Choroid plexus epithelial cell (primary cell): Measurements from ENCODE around the gene AUTS2.

ENCODE experiments used
- DNase-seq: peaks from one replicate; pipeline ENCODE4 v3.0.0-alpha.2; 2010; ENCODE audit warnings: low read depth
- H3K4me3 ChIP-seq: 2 replicates; pipeline ENCODE4 v1.5.1; 2011; ENCODE audit warnings: low read depth, mild to moderate bottlenecking, control low read depth, low read length, moderate library complexity
- CTCF ChIP-seq: conservative IDR thresholded peaks from 2 replicates; pipeline ENCODE4 v1.5.1; 2011; ENCODE audit warnings: low read depth, mild to moderate bottlenecking, control low read depth, inconsistent platforms, low read length, moderate library complexity

Gene AUTS2

GRCh38 chr7:70189776-70190175 lies 591.5 kb downstream of the AUTS2 start:
- no peak for TF ChIP-seq CTCF

GRCh38 chr7:70190281-70190680 lies 592.0 kb downstream of the AUTS2 start:
- no peak for TF ChIP-seq CTCF
- DNase-seq: no peak

More at GRCh38 chr7:70189776-70190175, 591.5 kb downstream of the AUTS2 start:
- no peak for DNase-seq
- H3K4me3 ChIP-seq: no peak overlapping the region

GRCh38 chr7:70193514-70193913 lies 595.2 kb downstream of the AUTS2 start:
- peak; percentile 40 for DNase-seq
- H3K4me3 ChIP-seq: no peak overlapping the region
- TF ChIP-seq CTCF: peak; percentile 29

More at GRCh38 chr7:70190281-70190680, 592.0 kb downstream of the AUTS2 start:
- H3K4me3 ChIP-seq: no peak overlapping the region

GRCh38 chr7:70208236-70209063 lies 610.2 kb downstream of the AUTS2 start:
- H3K4me3 ChIP-seq: no peak overlapping the region
- DNase-seq: peak; percentile 14
- no peak for TF ChIP-seq CTCF

GRCh38 chr7:70210200-70210935 lies 612.1 kb downstream of the AUTS2 start:
- no peak for DNase-seq
- H3K4me3 ChIP-seq: no peak overlapping the region
- no peak for TF ChIP-seq CTCF

- DNase-seq: no peak
- no peak for TF ChIP-seq CTCF
Measured at GRCh38 chr7:70210936-70211310, 612.6 kb downstream of the AUTS2 start.

More at GRCh38 chr7:70210936-70211310, 612.6 kb downstream of the AUTS2 start:
- H3K4me3 ChIP-seq: no peak overlapping the region
